K562 (cell line): Measurements from ENCODE around the gene DHCR7. TPM values are rescaled to one million over a fixed set of nuclear protein-coding genes. Genes with fewer than 3 reads are reported as not detected.
A peak's percentile ranks its signal among the peaks of the same experiment; 100 is the strongest.

Experiments
- ATAC-seq: fragments of 200-7000 bp; cut with Tn5 transposase; 3 replicates; pipeline ENCODE4 v1.9.1; 2020; ENCODE audit warnings: moderate library complexity
- BruUV-seq: library from RNA; stranded (reverse); fragments of 400-500 nt; replicated peaks from 2 replicates; lab custom pipeline; 2021; lab: Mats Ljungman, UMichigan
- CTCF ChIA-PET: fragments of 300-600 bp; formaldehyde crosslinking; extraction: SDS; loops from one replicate; lab custom pipeline; 2021; ENCODE audit warnings: low intra/inter-chr PET ratio; lab: Yijun Ruan, JAX
- POLR2A ChIA-PET: fragments of 300-600, 350-650 bp; sonication (Branson Sonifier 250); formaldehyde crosslinking; extraction: SDS; loops from one replicate; lab custom pipeline; 2021; ENCODE audit warnings: antibody characterized with exemption, inconsistent platforms; lab: Yijun Ruan, JAX
- DNase-seq, 4 experiments: peaks; one replicate each; pipeline versions ENCODE4 v3.0.0 to v3.0.0-alpha.2; 2011 to 2018; ENCODE audit warnings: low spot score in 3 of 4, mixed read lengths in 3 of 4; ENCODE audit errors: extremely low read depth in 1 of 4
- FAIRE-seq: peaks from 2 replicates; lab custom pipeline; 2011; peaks lifted over from hg19 to GRCh38; lab: Jason Lieb, UNC
- H2AFZ ChIP-seq: 2 replicates; pipeline ENCODE4 v1.6.0; 2011; ENCODE audit warnings: low read depth, low read length, control low read depth, inconsistent platforms
- H3K27ac ChIP-seq: fragments of 200-600 bp; 3 replicates; pipeline ENCODE4 v1.8.0; 2011; ENCODE audit warnings: low read depth, mild to moderate bottlenecking, control low read depth, inconsistent platforms, low read length, moderate library complexity, mixed read lengths; ENCODE audit errors: extremely low read depth
- H3K27me3 ChIP-seq, 2 experiments: fragments of 300-600 bp in 1 of 2; 2 replicates in 1 of 2; 3 replicates in 1 of 2; pipeline versions ENCODE4 v1.6.0 to v1.8.0; 2011; ENCODE audit warnings: inconsistent platforms in 2 of 2, low read length in 2 of 2, mild to moderate bottlenecking in 1 of 2, mixed read lengths in 1 of 2, moderate library complexity in 1 of 2; ENCODE audit not compliant: control insufficient read depth in 2 of 2, insufficient read depth in 2 of 2
- H3K36me3 ChIP-seq: fragments of 300-600 bp; 3 replicates; pipeline ENCODE4 v1.8.0; 2011; ENCODE audit warnings: mild to moderate bottlenecking, low read length, inconsistent platforms; ENCODE audit not compliant: control insufficient read depth, insufficient read depth
- H3K4me1 ChIP-seq, 2 experiments: fragments of 200-600 bp in 1 of 2; replicated peaks in 1 of 2; 2 replicates in 1 of 2; 3 replicates in 1 of 2; pipeline versions ENCODE4 v1.5.1 to v1.8.0; 2011; ENCODE audit warnings: inconsistent platforms in 2 of 2, low read length in 2 of 2, mild to moderate bottlenecking in 1 of 2, mixed read lengths in 1 of 2, moderate library complexity in 1 of 2; ENCODE audit not compliant: control insufficient read depth in 2 of 2, insufficient read depth in 2 of 2
- H3K4me2 ChIP-seq: 2 replicates; pipeline ENCODE4 v1.6.1; 2011; ENCODE audit warnings: low read length, control low read depth, inconsistent platforms, mixed read lengths; ENCODE audit not compliant: insufficient read depth
- H3K4me3 ChIP-seq: fragments of 200-600 bp; sonication (generic), shearing (Covaris generic); 2 replicates; pipeline ENCODE4 v1.5.1; 2016; ENCODE audit warnings: control low read depth, inconsistent platforms
- H3K79me2 ChIP-seq: fragments of 200-600 bp; 3 replicates; pipeline ENCODE4 v1.8.0; 2011; ENCODE audit warnings: low read length, inconsistent platforms; ENCODE audit not compliant: control insufficient read depth, insufficient read depth
- H3K9ac ChIP-seq, 2 experiments: 2 replicates each; pipeline versions ENCODE4 v1.6.0 to v1.6.1; 2011; ENCODE audit warnings: low read depth in 2 of 2, low read length in 2 of 2, control low read depth in 1 of 2, inconsistent platforms in 1 of 2, mild to moderate bottlenecking in 1 of 2, mixed read lengths in 1 of 2; ENCODE audit not compliant: insufficient read depth in 1 of 2
- H3K9me1 ChIP-seq: one replicate; pipeline ENCODE4 v1.6.0; 2011; ENCODE audit warnings: inconsistent platforms, mild to moderate bottlenecking, low read length, moderate library complexity; ENCODE audit not compliant: control insufficient read depth, insufficient read depth
- H3K9me3 ChIP-seq: replicated peaks from 2 replicates; pipeline ENCODE4 v1.5.1; 2011; ENCODE audit warnings: low read depth, low read length, inconsistent platforms; ENCODE audit not compliant: control insufficient read depth, insufficient read depth
- H4K20me1 ChIP-seq: replicated peaks from 2 replicates; pipeline ENCODE4 v1.6.1; 2011; ENCODE audit warnings: low read length, inconsistent platforms, mixed read lengths; ENCODE audit not compliant: control insufficient read depth, insufficient read depth
- CBX3 ChIP-seq, 2 experiments: IDR thresholded peaks; 1 replicate in 1 of 2; 2 replicates in 1 of 2; pipeline ENCODE4 v1.6.1; 2012; ENCODE audit warnings: inconsistent platforms in 2 of 2, low read length in 2 of 2, borderline replicate concordance in 1 of 2, control low read depth in 1 of 2
- ILF3 ChIP-seq: fragments of 450-650 bp; IDR thresholded peaks from 2 replicates; pipeline ENCODE4 v1.6.1; 2018; ENCODE audit warnings: antibody characterized with exemption, mild to moderate bottlenecking, moderate library complexity, borderline replicate concordance
- RBM25 ChIP-seq: fragments of 200-400 bp; formaldehyde crosslinking; IDR thresholded peaks from 2 replicates; pipeline ENCODE4 v1.6.1; 2018; ENCODE audit warnings: low read length, low read depth, moderate library complexity; ENCODE audit not compliant: severe bottlenecking
- WGBS: fragments of 100-300 bp; shearing (Covaris generic); methylation state at CpG from one replicate; pipeline ENCODE4 v1.1.6; 2016; ENCODE audit warnings: low coverage, mixed read lengths; ENCODE audit not compliant: insufficient coverage; ENCODE audit errors: missing lambda C conversion rate; 5-methylcytosine and 5-hydroxymethylcytosine counted together
- in situ Hi-C: fragments of 300-500 bp; cut with MboI; formaldehyde crosslinking; loops from 4 replicates; pipeline ENCODE4 v1.15.0; 2018; ENCODE audit warnings: inconsistent platforms, mixed read lengths
- intact Hi-C: fragments of 100-400 bp; cut with micrococcal nuclease; formaldehyde crosslinking; loops from 2 replicates; pipeline ENCODE4 v1.14.2; 2022
- polyA plus RNA-seq, 8 experiments: library from polyadenylated mRNA; depleted of rRNA in 4 of 8; stranded (reverse) in 5 of 8; unstranded in 3 of 8; fragments of >200 nt; fragmentation: Nextera tagmentation in 2 of 8; fragmentation: Illumina TruSeq in 1 of 8; extraction: Ambion mirVana in 2 of 8; extraction: Trizol in 1 of 8; gene quantifications; 2 replicates each; pipeline versions ENCODE4 v1.2.1 to v1.2.3, GENCODE V29; 2011 to 2014; ENCODE audit warnings: inconsistent platforms in 1 of 8, missing spikeins in 1 of 8
- total RNA-seq, 7 experiments: library from RNA; depleted of rRNA in 6 of 7; stranded (reverse); fragments of >200 nt in 6 of 7; fragmentation: Illumina TruSeq in 2 of 7; extraction: Trizol in 2 of 7; gene quantifications; 2 replicates each; pipeline versions ENCODE4 v1.2.1 to v1.2.3, GENCODE V29; 2011 to 2021; ENCODE audit warnings: low replicate concordance in 1 of 7
- TF ChIP-seq, protein P1 (sequence below): fragments of 450-650 bp; IDR thresholded peaks from 2 replicates; pipeline ENCODE4 v1.6.1; 2018; ENCODE audit warnings: mild to moderate bottlenecking, low read depth; ENCODE audit not compliant: partially characterized antibody
- TF ChIP-seq, protein P2 (sequence below): IDR thresholded peaks from 2 replicates; pipeline ENCODE4 v1.6.1; 2016; ENCODE audit warnings: missing genetic modification characterization, missing compliant biosample characterization

Gene DHCR7
- total and polyA plus RNA-seq, 9 of the 15 experiments (the other 6 are each of a cell fraction or from before 2014, with no cell fraction given), result 8.4 to 192 (median 82.4) TPM

DNA sequence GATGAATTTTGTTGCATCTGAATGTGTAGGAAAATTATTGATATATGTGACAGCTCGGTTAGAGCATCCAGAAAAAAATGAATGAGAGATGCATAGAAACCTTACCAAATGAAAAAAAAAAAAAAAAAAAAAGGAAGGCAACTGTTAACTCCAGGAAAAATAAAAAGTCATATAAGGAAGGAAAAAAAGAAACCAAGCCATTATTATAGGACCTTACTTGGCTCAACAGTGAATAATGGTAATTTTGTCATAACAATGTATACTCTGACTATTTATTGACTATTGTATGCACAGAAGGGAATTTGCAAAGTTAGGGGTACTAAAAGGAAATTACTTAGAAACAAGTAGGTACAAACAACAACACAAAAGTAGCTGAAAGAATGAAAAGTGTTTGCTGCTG, 2.0 kb downstream of the DHCR7 start:
- Histone ChIP-seq H3K9ac (no peak overlapping the region), H2AFZ (no peak overlapping the region), H3K27me3 (no peaks in the 10 kb centered on the region), H3K27ac (no peak overlapping the region), H3K79me2 (peaks cover 63% of the 10 kb centered on the region), H4K20me1 (peaks cover 6% of the 10 kb centered on the region; the same call in 1 of the 2 replicates), H3K9me3 (0 out of 2 replicates have a peak, but pooled peaks cover 3% of the 10 kb centered on the region), H3K4me2 (no peak overlapping the region), H3K9me1 (peaks cover 3% of the 10 kb centered on the region), H3K4me1 (peaks cover 6 to 23% of the 10 kb centered on the region in 2 experiments; a peak in 4 of 5 replicates), H3K36me3 (peaks cover 64% of the 10 kb centered on the region), H3K4me3 (no peak overlapping the region)
- intact Hi-C loops (loop anchor here (10.0 kb wide), 1 partner anchor 89 kb away; the partner anchor contains the start of gene KRTAP5-8), in situ Hi-C loops (no loop called here)
- no peak for ATAC-seq
- BruUV-seq, result no TSS peak
- 100% methylated on average over 1 of the region's 1 CpG for WGBS
- ChIA-PET POLR2A (no interaction called here), CTCF (no interaction called here)
- no peak for DNase-seq
- no peak for FAIRE-seq
- TF ChIP-seq RBM25, result peak; percentile 63
- no peak for TF ChIP-seq ILF3
- TF ChIP-seq, protein P1, sequence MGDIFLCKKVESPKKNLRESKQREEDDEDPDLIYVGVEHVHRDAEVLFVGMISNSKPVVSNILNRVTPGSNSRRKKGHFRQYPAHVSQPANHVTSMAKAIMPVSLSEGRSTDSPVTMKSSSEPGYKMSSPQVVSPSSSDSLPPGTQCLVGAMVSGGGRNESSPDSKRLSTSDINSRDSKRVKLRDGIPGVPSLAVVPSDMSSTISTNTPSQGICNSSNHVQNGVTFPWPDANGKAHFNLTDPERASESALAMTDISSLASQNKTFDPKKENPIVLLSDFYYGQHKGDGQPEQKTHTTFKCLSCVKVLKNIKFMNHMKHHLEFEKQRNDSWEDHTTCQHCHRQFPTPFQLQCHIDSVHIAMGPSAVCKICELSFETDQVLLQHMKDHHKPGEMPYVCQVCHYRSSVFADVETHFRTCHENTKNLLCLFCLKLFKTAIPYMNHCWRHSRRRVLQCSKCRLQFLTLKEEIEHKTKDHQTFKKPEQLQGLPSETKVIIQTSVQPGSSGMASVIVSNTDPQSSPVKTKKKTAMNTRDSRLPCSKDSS, result peak; percentile 21
- TF ChIP-seq, protein P2, sequence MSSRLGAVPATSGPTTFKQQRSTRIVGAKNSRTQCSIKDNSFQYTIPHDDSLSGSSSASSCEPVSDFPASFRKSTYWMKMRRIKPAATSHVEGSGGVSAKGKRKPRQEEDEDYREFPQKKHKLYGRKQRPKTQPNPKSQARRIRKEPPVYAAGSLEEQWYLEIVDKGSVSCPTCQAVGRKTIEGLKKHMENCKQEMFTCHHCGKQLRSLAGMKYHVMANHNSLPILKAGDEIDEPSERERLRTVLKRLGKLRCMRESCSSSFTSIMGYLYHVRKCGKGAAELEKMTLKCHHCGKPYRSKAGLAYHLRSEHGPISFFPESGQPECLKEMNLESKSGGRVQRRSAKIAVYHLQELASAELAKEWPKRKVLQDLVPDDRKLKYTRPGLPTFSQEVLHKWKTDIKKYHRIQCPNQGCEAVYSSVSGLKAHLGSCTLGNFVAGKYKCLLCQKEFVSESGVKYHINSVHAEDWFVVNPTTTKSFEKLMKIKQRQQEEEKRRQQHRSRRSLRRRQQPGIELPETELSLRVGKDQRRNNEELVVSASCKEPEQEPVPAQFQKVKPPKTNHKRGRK (tag), result peak; percentile 34; the same call in 1 of the 2 replicates
- 0 out of 3 replicates have a peak, but pooled peaks of 1 of the 2 experiments have one; percentile 24 for TF ChIP-seq CBX3 (IDR thresholded peaks at IDR 0.05; ENCODE audit: borderline replicate concordance in 1 of 2, low read length in 2 of 2)
